Measurements from ENCODE around the gene GSN.
"Not testable (repeated sequence)": the region's sequence is repeated elsewhere in the genome, so short reads cannot be mapped to it uniquely, and the experiment has no call there.

Gene GSN

GRCh38 chr9:121289772-121290370 lies 21.9 kb downstream of the GSN start:
- DNase-seq: no peak

GRCh38 chr9:121291536-121291935 lies 23.6 kb downstream of the GSN start:
- DNase-seq: not testable (repeated sequence)

GRCh38 chr9:121292051-121292450 lies 24.1 kb downstream of the GSN start:
- no peak for DNase-seq

GRCh38 chr9:121292801-121293241 lies 24.9 kb downstream of the GSN start:
- DNase-seq: no peak

GRCh38 chr9:121294151-121294743 lies 26.3 kb downstream of the GSN start:
- no peak for DNase-seq

- no peak for DNase-seq
These were observed 27.1 kb downstream of the GSN start for GRCh38 chr9:121294866-121295661.

GRCh38 chr9:121295662-121296191 lies 27.8 kb downstream of the GSN start:
- no peak for DNase-seq

- DNase-seq: no peak
These were observed 28.5 kb downstream of the GSN start for GRCh38 chr9:121296213-121297127.

GRCh38 chr9:121297389-121297788 lies 29.4 kb downstream of the GSN start:
- DNase-seq: no peak

GRCh38 chr9:121298016-121298538 lies 30.1 kb downstream of the GSN start:
- DNase-seq: no peak

GRCh38 chr9:121298689-121299466 lies 30.9 kb downstream of the GSN start:
- DNase-seq: no peak

- DNase-seq: peak; percentile 21 to 40
These were observed 31.7 kb downstream of the GSN start for GRCh38 chr9:121299467-121300282.

- no peak for DNase-seq
These were observed 32.5 kb downstream of the GSN start for GRCh38 chr9:121300283-121301119.

GRCh38 chr9:121301881-121302286 lies 33.9 kb downstream of the GSN start:
- DNase-seq: no peak

- no peak for DNase-seq
These were observed 34.4 kb downstream of the GSN start for GRCh38 chr9:121302341-121302740.

GRCh38 chr9:121302786-121303185 lies 34.8 kb downstream of the GSN start:
- no peak for DNase-seq

GRCh38 chr9:121303456-121304451 lies 35.8 kb downstream of the GSN start:
- DNase-seq: no peak

- no peak for DNase-seq
These were observed 36.7 kb downstream of the GSN start for GRCh38 chr9:121304707-121305106.
